SH-SY5Y (cell line): Measurements from ENCODE around the gene FAM120AOS.

Source experiments
- GATA2 ChIP-seq: IDR thresholded peaks from 2 replicates; pipeline ENCODE4 v1.6.1; 2011; ENCODE audit warnings: mild to moderate bottlenecking, low read depth, low read length
- GATA3 ChIP-seq: IDR thresholded peaks from 2 replicates; pipeline ENCODE4 v1.6.1; 2011; ENCODE audit warnings: low read depth, mild to moderate bottlenecking, low read length, moderate library complexity

GRCh38 chr9:93398471-93398870 is 54.9 kb downstream of the FAM120AOS start:
- no peak for TF ChIP-seq GATA2
- TF ChIP-seq GATA3 = no peak
